ENCODE results near the gene CSNK1D.

The CSNK1D gene

DNA sequence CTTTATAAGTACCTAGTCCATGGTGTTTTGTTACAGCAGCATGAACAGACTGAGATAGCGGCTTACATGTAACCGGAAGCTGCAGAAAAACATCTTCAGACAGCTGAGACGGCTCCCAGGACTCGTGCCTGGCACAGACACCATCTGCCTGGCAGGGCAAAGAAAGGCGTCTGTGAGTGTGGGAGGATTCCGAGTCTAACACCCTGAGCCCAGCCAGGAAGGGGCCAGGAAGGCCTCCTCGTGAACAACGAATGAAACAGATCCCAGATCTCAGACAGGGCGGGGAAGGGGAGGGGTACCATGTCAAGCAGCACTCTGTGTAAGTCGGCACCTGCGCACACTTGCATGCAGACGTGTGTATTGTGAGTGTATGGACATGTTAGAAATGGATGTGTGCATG, 4.4 kb upstream of the CSNK1D start:
- H3K27ac ChIP-seq = no peak overlapping the region
- H3K9ac ChIP-seq = no peak overlapping the region
- H3K36me3 ChIP-seq (ENCODE audit: control insufficient read depth, insufficient read depth, low read length) = no peaks in the 10 kb centered on the region
- no peaks in the 10 kb centered on the region for H3K27me3 ChIP-seq (ENCODE audit: control insufficient read depth, insufficient read depth, low read length)
- no peak overlapping the region for H2AFZ ChIP-seq
- H3K4me1 ChIP-seq = peaks cover 2% of the 10 kb centered on the region
- TF ChIP-seq CTCF (IDR thresholded peaks at IDR 0.05) = no peak
- no peak overlapping the region for H3K4me3 ChIP-seq (ENCODE audit: low read depth, low read length)
- H3K9me3 ChIP-seq (ENCODE audit: control insufficient read depth, low read length) = no peaks in the 10 kb centered on the region
- peaks cover 8% of the 10 kb centered on the region for H3K79me2 ChIP-seq
- no peak overlapping the region for H3K4me2 ChIP-seq (ENCODE audit: low read length)

DNA sequence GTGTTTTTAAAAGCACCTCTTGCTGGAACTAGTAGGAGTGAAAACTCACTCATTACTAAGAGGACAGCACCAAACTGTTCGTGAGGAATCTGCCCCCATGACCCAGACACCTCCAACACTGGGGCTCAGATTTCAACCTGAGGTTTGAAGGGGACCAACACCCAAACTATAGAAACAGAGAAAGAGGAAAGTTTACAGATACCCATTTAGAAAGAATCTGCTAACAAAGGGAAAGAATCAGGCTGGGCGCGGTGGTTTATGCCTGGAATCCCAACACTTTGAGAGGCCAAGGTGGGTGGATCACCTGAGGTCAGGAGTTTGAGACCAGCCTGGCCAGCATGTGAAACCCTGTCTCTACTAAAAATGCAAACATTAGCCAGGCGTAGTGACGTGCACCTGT, 3.4 kb upstream of the CSNK1D start:
- H3K36me3 ChIP-seq (ENCODE audit: control insufficient read depth, insufficient read depth, low read length) = no peaks in the 10 kb centered on the region
- no peak overlapping the region for H3K9ac ChIP-seq
- no peak overlapping the region for H3K27ac ChIP-seq
- peaks cover 15% of the 10 kb centered on the region for H3K79me2 ChIP-seq
- TF ChIP-seq CTCF (IDR thresholded peaks at IDR 0.05) = no peak
- no peaks in the 10 kb centered on the region for H3K27me3 ChIP-seq (ENCODE audit: control insufficient read depth, insufficient read depth, low read length)
- H3K9me3 ChIP-seq (ENCODE audit: control insufficient read depth, low read length) = no peaks in the 10 kb centered on the region
- no peak overlapping the region for H3K4me3 ChIP-seq (ENCODE audit: low read depth, low read length)
- H3K4me1 ChIP-seq = no peaks in the 10 kb centered on the region
- H3K4me2 ChIP-seq (ENCODE audit: low read length) = no peak overlapping the region
- no peak overlapping the region for H2AFZ ChIP-seq

DNA sequence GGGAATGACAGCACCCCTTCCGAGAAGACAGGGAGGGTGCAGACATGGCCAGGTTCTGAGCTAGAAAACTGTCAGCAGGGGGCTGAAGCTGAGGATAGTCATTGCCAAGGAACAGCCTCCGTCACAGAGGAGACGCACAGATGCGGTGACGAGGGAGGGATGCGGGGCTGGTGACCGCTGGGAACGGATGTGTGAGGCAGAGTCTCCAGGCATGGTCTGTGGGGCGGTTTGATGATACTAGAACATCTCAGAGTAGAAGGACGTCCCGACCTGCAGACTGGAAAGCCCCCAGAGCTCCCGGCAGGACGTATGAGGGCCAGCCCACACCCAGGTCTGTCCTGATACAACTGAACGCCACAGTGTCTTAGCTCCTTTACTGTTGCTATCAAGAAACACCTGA, 1.8 kb upstream of the CSNK1D start:
- no peak overlapping the region for H3K4me2 ChIP-seq (ENCODE audit: low read length)
- H2AFZ ChIP-seq = no peak overlapping the region

GRCh38 chr17:82274134-82275020, 877 bp upstream of the CSNK1D start:
- H3K27me3 ChIP-seq (ENCODE audit: control insufficient read depth, insufficient read depth, low read length) = no peaks in the 10 kb centered on the region
- H3K4me3 ChIP-seq (ENCODE audit: low read depth, low read length) = peak overlapping the region; percentile 79
- peaks cover 40% of the 10 kb centered on the region for H3K79me2 ChIP-seq
- H3K9ac ChIP-seq = peak overlapping the region; percentile 65
- no peak for TF ChIP-seq CTCF (IDR thresholded peaks at IDR 0.05)
- no peaks in the 10 kb centered on the region for H3K36me3 ChIP-seq (ENCODE audit: control insufficient read depth, insufficient read depth, low read length)
- H3K27ac ChIP-seq = peak overlapping the region; percentile 98
- H3K4me1 ChIP-seq = peaks cover 18% of the 10 kb centered on the region
- peak overlapping the region; percentile 99 for H3K4me2 ChIP-seq (ENCODE audit: low read length)
- H3K9me3 ChIP-seq (ENCODE audit: control insufficient read depth, low read length) = no peaks in the 10 kb centered on the region
- H2AFZ ChIP-seq = peak overlapping the region; percentile 100

More for the DNA sequence above, 1.8 kb upstream of the CSNK1D start:
- no peaks in the 10 kb centered on the region for H3K9me3 ChIP-seq (ENCODE audit: control insufficient read depth, low read length)
- H3K79me2 ChIP-seq = peaks cover 31% of the 10 kb centered on the region
- TF ChIP-seq CTCF (IDR thresholded peaks at IDR 0.05) = no peak
- H3K9ac ChIP-seq = no peak overlapping the region
- no peak overlapping the region for H3K4me3 ChIP-seq (ENCODE audit: low read depth, low read length)
- H3K36me3 ChIP-seq (ENCODE audit: control insufficient read depth, insufficient read depth, low read length) = no peaks in the 10 kb centered on the region
- no peak overlapping the region for H3K27ac ChIP-seq
- H3K4me1 ChIP-seq = peaks cover 13% of the 10 kb centered on the region
- no peaks in the 10 kb centered on the region for H3K27me3 ChIP-seq (ENCODE audit: control insufficient read depth, insufficient read depth, low read length)
